Naive thymus-derived CD8-positive, alpha-beta T cell (primary cell): ENCODE measurements around the gene FOXL1. TPM values are rescaled to one million over a fixed set of nuclear protein-coding genes. Genes with fewer than 3 reads are reported as not detected.
A peak's percentile ranks its signal among the peaks of the same experiment; 100 is the strongest.

ENCODE experiments used
- ATAC-seq, 2 donors: fragments of 150-1000 bp; cut with Tn5 transposase in 1 of 2; sonication (Bioruptor Pico), chemical (Tn5 transposase) in 1 of 2; 1 replicate in 1 of 2; 2 replicates in 1 of 2; pipeline ENCODE4 v1.10.0; 2021; ENCODE audit warnings: mild to moderate bottlenecking in 2 of 2, moderate library complexity in 2 of 2
- POLR2A ChIA-PET: fragments of 350-600 bp; sonication (Branson Sonifier 250); formaldehyde crosslinking; loops from one replicate; lab custom pipeline; 2021; ENCODE audit warnings: antibody characterized with exemption; lab: Charles Lee
- DNase-seq, 10 donors: peaks; one replicate each; pipeline versions ENCODE4 v3.0.0 to v3.0.0-alpha.2; 2020 to 2022
- H3K27ac Mint-ChIP-seq, 10 donors: one replicate each; pipeline ENCODE4 v1.8.0; 2020 to 2022; ENCODE audit warnings: mild to moderate bottlenecking in 10 of 10, mixed read lengths in 10 of 10, moderate library complexity in 4 of 10, inconsistent platforms in 1 of 10
- H3K27me3 Mint-ChIP-seq, 5 donors: one replicate each; pipeline ENCODE4 v1.8.0; 2021 to 2022; ENCODE audit warnings: mixed read lengths in 5 of 5
- H3K36me3 Mint-ChIP-seq, 3 donors: one replicate each; pipeline ENCODE4 v1.8.0; 2020 to 2022; ENCODE audit warnings: mixed read lengths in 3 of 3, mild to moderate bottlenecking in 2 of 3, inconsistent platforms in 1 of 3
- H3K4me1 Mint-ChIP-seq, 4 donors: one replicate each; pipeline ENCODE4 v1.8.0; 2021 to 2022; ENCODE audit warnings: mixed read lengths in 4 of 4
- H3K4me3 Mint-ChIP-seq, 10 donors: one replicate each; pipeline ENCODE4 v1.8.0; 2020 to 2022; ENCODE audit warnings: mild to moderate bottlenecking in 10 of 10, mixed read lengths in 10 of 10, moderate library complexity in 6 of 10, inconsistent platforms in 1 of 10
- H3K9me3 Mint-ChIP-seq, 9 donors: one replicate each; pipeline ENCODE4 v1.8.0; 2020 to 2022; ENCODE audit warnings: mixed read lengths in 9 of 9, mild to moderate bottlenecking in 3 of 9, inconsistent platforms in 1 of 9, moderate library complexity in 1 of 9
- polyA plus RNA-seq, 3 donors: library from polyadenylated mRNA; unstranded; fragments of 300-500 nt; fragmentation: Illumina TruSeq; gene quantifications; one replicate each; pipeline ENCODE4 v1.2.3, GENCODE V29; 2021
- total RNA-seq, 8 experiments: library from RNA in 2 of 8; stranded (reverse) in 2 of 8; gene quantifications; one replicate each; pipeline ENCODE4 v1.2.3 and lab custom pipeline; 2021 to 2026

The FOXL1 gene
- total and polyA plus RNA-seq, 5 experiments from 2014 or later: not detected

GRCh38 chr16:86610779-86611524 is 32.6 kb downstream of the FOXL1 start:
- Mint-ChIP-seq H3K27ac (no peak overlapping the region), H3K9me3 (peaks cover 0 to 10% (median 0%) of the 10 kb centered on the region in 9 donors), H3K4me1 (no peaks in the 10 kb centered on the region), H3K27me3 (peaks cover 8 to 18% (median 17%) of the 10 kb centered on the region in 5 donors), H3K36me3 (no peaks in the 10 kb centered on the region), H3K4me3 (no peak overlapping the region)
- POLR2A ChIA-PET: no interaction called here
- DNase-seq (no peak), ATAC-seq (no peak)

GRCh38 chr16:86611525-86611855 is 33.1 kb downstream of the FOXL1 start:
- DNase-seq (no peak), ATAC-seq (no peak)
- Mint-ChIP-seq H3K9me3 (peaks cover 0 to 7% (median 0%) of the 10 kb centered on the region in 9 donors), H3K27me3 (peaks cover 8 to 18% (median 17%) of the 10 kb centered on the region in 5 donors), H3K4me3 (no peak overlapping the region), H3K36me3 (no peaks in the 10 kb centered on the region), H3K4me1 (no peaks in the 10 kb centered on the region), H3K27ac (no peak overlapping the region)
- POLR2A ChIA-PET: no interaction called here

- ATAC-seq: no peak
- POLR2A ChIA-PET: no interaction called here
- Mint-ChIP-seq H3K4me1 (no peaks in the 10 kb centered on the region), H3K36me3 (no peaks in the 10 kb centered on the region), H3K9me3 (peaks cover 0 to 2% (median 0%) of the 10 kb centered on the region in 9 donors), H3K27me3 (peaks cover 8 to 18% (median 14%) of the 10 kb centered on the region in 5 donors), H3K27ac (no peak overlapping the region), H3K4me3 (no peak overlapping the region)
- DNase-seq: no peak
Measured at GRCh38 chr16:86611941-86612340, 33.6 kb downstream of the FOXL1 start.

- Mint-ChIP-seq H3K4me1 (no peaks in the 10 kb centered on the region), H3K4me3 (no peak overlapping the region), H3K27me3 (peaks cover 6 to 14% (median 12%) of the 10 kb centered on the region in 5 donors), H3K27ac (no peak overlapping the region), H3K36me3 (peaks cover 0 to 3% (median 0%) of the 10 kb centered on the region in 3 donors), H3K9me3 (no peaks in the 10 kb centered on the region)
- ATAC-seq: no peak
- DNase-seq: no peak
- POLR2A ChIA-PET: no interaction called here
Measured at GRCh38 chr16:86614699-86615098, 36.4 kb downstream of the FOXL1 start.

GRCh38 chr16:86616906-86617305 is 38.6 kb downstream of the FOXL1 start:
- Mint-ChIP-seq H3K9me3 (no peaks in the 10 kb centered on the region), H3K27me3 (peaks cover 6 to 14% (median 7%) of the 10 kb centered on the region in 5 donors), H3K4me1 (no peaks in the 10 kb centered on the region), H3K36me3 (peaks cover 0 to 3% (median 0%) of the 10 kb centered on the region in 3 donors), H3K4me3 (no peak overlapping the region), H3K27ac (no peak overlapping the region)
- POLR2A ChIA-PET: no interaction called here
- DNase-seq (no peak), ATAC-seq (no peak)

GRCh38 chr16:86618431-86619238 is 40.3 kb downstream of the FOXL1 start:
- DNase-seq (no peak), ATAC-seq (no peak)
- H3K27me3 Mint-ChIP-seq: peaks cover 7 to 24% (median 11%) of the 10 kb centered on the region in 5 donors
- H3K9me3 Mint-ChIP-seq: no peaks in the 10 kb centered on the region
- POLR2A ChIA-PET: no interaction called here
- peaks cover 0 to 3% (median 0%) of the 10 kb centered on the region in 3 donors for H3K36me3 Mint-ChIP-seq
- no peaks in the 10 kb centered on the region for H3K4me1 Mint-ChIP-seq
- no peak overlapping the region for H3K27ac Mint-ChIP-seq
- H3K4me3 Mint-ChIP-seq: no peak overlapping the region

GRCh38 chr16:86619239-86619794 is 41.0 kb downstream of the FOXL1 start:
- Mint-ChIP-seq H3K9me3 (no peaks in the 10 kb centered on the region), H3K4me1 (no peaks in the 10 kb centered on the region), H3K27ac (no peak overlapping the region), H3K36me3 (peaks cover 0 to 3% (median 0%) of the 10 kb centered on the region in 3 donors), H3K4me3 (no peak overlapping the region), H3K27me3 (peaks cover 5 to 21% (median 9%) of the 10 kb centered on the region in 5 donors)
- ATAC-seq (no peak), DNase-seq (no peak)
- POLR2A ChIA-PET: no interaction called here

- Mint-ChIP-seq H3K4me1 (no peaks in the 10 kb centered on the region), H3K36me3 (peaks cover 0 to 3% (median 0%) of the 10 kb centered on the region in 3 donors), H3K27ac (no peak overlapping the region), H3K27me3 (peaks cover 5 to 27% (median 13%) of the 10 kb centered on the region in 5 donors), H3K9me3 (no peaks in the 10 kb centered on the region), H3K4me3 (no peak overlapping the region)
- DNase-seq (no peak), ATAC-seq (no peak)
- POLR2A ChIA-PET: no interaction called here
Measured at GRCh38 chr16:86620184-86620583, 41.8 kb downstream of the FOXL1 start.

- peaks cover 0 to 3% (median 0%) of the 10 kb centered on the region in 3 donors for H3K36me3 Mint-ChIP-seq
- no peak overlapping the region for H3K27ac Mint-ChIP-seq
- H3K4me1 Mint-ChIP-seq: no peaks in the 10 kb centered on the region
- POLR2A ChIA-PET: no interaction called here
- peaks cover 5 to 34% (median 14%) of the 10 kb centered on the region in 5 donors for H3K27me3 Mint-ChIP-seq
- H3K4me3 Mint-ChIP-seq: no peak overlapping the region
- DNase-seq (no peak), ATAC-seq (no peak)
- H3K9me3 Mint-ChIP-seq: no peaks in the 10 kb centered on the region
Measured at GRCh38 chr16:86621966-86622365, 43.6 kb downstream of the FOXL1 start.

GRCh38 chr16:86622700-86623615 is 44.6 kb downstream of the FOXL1 start:
- POLR2A ChIA-PET: no interaction called here

GRCh38 chr16:86625029-86625428 is 46.7 kb downstream of the FOXL1 start:
- H3K27me3 Mint-ChIP-seq: peaks cover 6 to 28% (median 15%) of the 10 kb centered on the region in 5 donors
- POLR2A ChIA-PET: no interaction called here
- no peak for ATAC-seq
- no peaks in the 10 kb centered on the region for H3K9me3 Mint-ChIP-seq
- no peaks in the 10 kb centered on the region for H3K4me1 Mint-ChIP-seq
- no peaks in the 10 kb centered on the region for H3K36me3 Mint-ChIP-seq
- DNase-seq: no peak
- peak overlapping the region in 1 of 10 donors; percentile 13 for H3K27ac Mint-ChIP-seq
- no peak overlapping the region for H3K4me3 Mint-ChIP-seq

More at GRCh38 chr16:86622700-86623615, 44.6 kb downstream of the FOXL1 start:
- Mint-ChIP-seq H3K4me3 (no peak overlapping the region), H3K36me3 (peaks cover 0 to 3% (median 0%) of the 10 kb centered on the region in 3 donors), H3K9me3 (no peaks in the 10 kb centered on the region), H3K27me3 (peaks cover 4 to 34% (median 15%) of the 10 kb centered on the region in 5 donors), H3K27ac (no peak overlapping the region), H3K4me1 (no peaks in the 10 kb centered on the region)
- ATAC-seq (no peak), DNase-seq (no peak)

- Mint-ChIP-seq H3K36me3 (no peaks in the 10 kb centered on the region), H3K4me3 (no peak overlapping the region), H3K27ac (no peak overlapping the region), H3K4me1 (no peaks in the 10 kb centered on the region), H3K9me3 (no peaks in the 10 kb centered on the region), H3K27me3 (peaks cover 6 to 28% (median 17%) of the 10 kb centered on the region in 5 donors)
- ATAC-seq: no peak
- POLR2A ChIA-PET: no interaction called here
- no peak for DNase-seq
Measured at GRCh38 chr16:86625821-86626220, 47.5 kb downstream of the FOXL1 start.
